HG03175 (cell line): Measurements from ENCODE around the gene LIPC.

Experiments used
- ATAC-seq: cut with Tn5 transposase; IDR thresholded peaks from one replicate; pipeline ENCODE4 v1.9.1; 2021; ENCODE audit warnings: mild to moderate bottlenecking, moderate library complexity; ENCODE audit not compliant: unreplicated experiment

The LIPC gene

DNA sequence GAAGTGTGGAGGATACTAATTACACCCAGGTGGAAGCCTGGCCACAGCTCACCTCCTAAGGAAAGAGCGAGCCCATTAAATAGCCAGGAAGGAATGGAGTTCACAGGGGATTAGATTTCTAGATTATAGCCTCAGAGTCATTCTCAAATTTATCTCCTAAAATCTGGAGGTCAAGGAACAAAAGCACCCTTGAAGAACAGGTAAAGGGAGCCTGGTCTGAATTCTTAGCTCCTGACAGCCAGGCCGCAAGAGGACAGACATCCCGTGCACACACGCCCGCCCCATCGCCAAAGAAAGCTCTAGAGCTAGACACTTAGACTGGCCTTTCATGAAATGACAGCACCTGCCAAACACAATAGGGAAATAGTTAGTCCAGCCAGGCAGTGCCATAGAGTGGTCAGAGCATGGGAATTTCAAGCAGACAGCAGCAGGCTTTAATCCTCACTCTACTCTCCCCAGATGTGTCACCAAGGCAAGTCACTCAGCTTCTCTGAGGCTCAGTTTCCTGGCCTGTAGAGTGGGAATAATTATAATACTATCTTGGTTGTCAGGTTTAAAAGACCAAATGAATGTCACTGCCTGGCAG is 59.2 kb downstream of the LIPC start:
- ATAC-seq, result no peak

DNA sequence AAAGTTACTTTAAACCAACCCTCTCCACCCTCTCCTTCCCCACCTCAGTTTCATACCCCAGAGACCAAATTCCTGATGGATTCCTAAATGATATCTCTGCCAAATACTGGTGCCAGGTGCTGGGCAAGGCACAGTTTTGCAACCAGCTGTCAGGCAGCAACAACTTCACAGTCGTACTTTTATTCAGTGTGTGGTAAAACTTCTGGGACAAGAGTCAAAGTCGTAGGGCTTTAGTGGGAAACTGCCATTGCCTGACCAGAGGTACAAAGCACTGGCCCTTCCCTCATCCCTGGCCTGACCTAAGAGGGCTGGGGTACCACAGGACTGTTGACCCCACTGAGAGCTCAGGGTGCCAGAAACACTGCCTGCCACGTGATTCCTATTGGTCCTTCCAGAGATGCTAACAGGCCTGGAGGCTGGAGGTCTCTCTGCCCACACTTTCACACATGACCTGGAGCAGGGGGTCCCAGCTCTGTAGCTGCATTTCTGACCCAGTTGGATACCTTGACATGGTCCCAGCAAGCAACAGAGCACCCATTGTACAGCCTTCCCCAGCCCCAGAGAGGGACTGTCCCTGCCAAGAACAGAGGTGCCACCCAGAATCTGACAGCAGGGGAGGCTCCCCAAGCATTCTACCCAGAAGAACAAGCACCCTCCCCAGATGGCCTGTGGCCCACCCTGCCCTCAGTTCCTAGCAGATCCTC is 59.9 kb downstream of the LIPC start:
- no peak for ATAC-seq

DNA sequence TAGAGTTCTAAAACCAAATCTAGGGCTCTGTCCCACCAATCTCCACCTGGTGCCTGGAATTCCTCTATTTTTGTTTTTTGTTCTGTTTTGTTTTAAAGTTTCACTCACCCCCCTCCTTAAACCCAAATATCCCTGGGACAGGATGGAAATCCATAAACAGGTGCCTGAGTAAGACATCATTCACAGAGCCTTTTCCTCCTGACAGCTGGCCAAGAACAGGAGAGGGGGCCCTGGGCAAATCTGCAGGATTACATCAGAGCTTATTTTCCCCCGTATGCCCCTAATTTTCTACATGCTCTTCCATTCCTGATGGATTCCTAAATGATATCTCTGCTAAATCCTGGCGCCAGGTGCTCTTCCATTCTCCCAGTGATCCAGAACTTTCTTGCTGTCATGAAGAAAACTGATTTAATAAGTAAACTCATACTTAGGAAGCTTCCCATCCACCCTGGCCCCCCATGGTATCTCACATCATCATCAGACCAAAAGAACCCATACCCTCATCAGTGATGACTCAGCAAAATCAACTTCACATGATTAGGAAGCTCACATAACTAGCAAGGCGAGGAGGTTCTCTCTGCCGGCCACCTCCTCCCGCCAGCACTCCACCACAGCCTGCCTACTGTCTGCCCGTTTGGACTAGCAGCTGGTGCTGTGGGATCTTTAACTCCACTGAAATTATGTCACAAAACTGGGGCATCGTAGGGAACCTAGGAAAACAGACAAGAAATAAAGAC is 61.0 kb downstream of the LIPC start:
- ATAC-seq, result no peak

DNA sequence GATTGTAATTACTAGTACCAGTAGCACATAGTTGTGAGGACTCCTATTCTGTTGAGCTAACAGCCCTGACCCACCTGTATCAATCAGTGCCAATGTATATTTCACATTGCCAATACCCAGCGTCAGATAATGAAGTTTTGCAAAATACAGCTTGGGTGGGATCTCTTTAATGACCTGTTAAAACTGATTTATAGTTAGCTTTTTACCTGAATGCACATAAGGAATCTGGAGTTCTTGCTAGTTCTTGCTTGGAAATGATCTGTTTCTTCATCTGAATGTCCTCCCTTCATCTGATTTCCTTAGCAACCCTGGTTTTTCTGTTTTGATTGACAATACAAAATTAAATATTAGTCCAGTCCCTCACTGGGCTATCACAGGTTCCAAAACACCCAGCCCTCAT is 62.8 kb downstream of the LIPC start:
- ATAC-seq, result no peak

DNA sequence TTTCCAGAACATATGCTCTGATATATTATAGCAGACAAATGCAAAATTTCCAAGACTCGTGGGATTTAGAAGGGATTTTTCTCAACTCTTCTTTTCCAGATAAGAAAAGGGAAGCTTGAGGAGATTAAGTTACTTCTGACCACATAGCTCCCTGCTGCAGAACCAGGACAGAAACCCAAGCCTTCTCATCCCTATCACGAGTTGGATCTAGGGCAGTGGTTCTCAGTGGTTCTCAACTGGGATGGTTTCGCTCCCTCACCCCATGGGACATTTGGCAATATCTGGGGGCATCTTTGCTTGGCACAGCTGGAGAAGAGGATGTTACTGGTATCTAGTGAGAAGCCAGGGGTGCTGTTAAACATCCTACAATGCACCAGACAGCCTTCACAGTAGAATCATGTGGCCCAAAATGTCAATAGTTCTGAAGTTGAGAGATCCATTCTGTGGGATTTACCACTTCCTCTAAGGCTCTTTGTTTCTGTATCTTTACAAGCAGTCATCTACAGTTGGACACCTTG is 64.2 kb downstream of the LIPC start:
- ATAC-seq, result no peak

DNA sequence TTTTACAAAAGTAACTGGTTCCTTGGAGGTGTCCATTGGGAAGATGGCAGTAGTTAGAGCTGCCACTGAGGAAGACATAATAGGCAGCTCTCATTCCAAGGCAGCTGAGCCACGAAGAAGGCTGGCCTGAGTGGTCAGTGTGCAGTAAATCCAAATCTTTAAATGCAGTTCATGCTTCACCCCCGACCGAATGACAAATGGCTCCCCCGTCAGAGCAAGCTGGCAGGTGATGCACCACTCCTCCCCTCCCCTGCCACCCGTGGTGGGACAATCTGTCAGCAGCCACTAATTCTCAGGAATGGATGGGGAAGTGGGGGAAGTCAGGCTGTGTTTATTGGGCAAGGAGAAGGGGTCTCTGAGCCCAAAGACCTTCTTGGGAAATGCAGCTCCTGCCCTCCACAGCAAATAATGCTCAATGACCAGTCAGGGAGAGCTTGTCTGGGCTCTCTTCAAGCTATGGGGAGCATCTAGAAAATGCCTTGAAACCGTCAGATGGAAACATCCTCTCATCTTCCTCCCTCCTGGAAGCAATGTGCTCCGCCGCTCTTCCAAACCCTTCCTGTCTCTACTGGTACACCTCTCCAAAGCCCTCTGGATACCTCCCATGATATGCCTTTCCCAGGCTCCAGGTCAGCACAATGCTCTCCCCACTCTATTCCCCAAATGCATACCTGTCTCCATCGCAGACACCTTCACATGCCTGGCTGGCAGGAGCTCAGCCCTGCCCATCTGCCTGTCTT is 65.4 kb downstream of the LIPC start:
- no peak for ATAC-seq

DNA sequence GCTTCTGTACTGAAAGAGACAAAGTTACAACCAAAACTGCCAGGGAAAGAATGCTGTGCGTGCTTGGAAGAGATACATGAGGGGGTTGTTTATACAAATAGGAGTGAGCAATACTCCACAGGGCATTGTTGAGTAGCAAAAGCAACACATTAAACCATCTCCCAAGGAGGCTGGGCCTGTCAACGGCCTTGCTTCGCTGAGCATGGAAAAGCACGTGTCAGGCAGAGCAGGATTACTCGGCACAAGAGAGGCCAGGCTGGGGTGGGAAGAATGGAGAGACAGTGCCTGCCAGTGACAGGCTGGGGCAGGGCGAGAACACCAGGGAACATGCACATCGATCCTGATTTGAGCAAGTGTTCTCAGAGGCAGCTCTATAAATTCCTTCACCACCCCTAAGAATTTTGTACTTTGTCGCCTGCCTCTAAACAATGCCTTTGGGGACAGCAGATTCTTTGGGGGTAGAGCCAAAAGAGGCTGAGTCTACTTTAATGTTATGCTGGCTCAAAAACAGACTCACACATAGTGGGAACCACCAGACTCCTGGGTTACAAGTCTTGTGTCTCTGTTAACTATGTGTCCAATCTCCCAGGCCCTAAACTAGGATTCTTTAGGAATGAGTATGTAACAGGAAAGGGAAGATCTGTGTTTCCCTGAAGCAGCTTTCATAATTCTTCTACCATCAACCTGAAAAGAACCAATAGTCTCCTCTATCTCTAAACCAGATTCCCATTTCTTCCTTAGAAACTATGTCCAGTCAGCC is 67.2 kb downstream of the LIPC start:
- ATAC-seq, result no peak

DNA sequence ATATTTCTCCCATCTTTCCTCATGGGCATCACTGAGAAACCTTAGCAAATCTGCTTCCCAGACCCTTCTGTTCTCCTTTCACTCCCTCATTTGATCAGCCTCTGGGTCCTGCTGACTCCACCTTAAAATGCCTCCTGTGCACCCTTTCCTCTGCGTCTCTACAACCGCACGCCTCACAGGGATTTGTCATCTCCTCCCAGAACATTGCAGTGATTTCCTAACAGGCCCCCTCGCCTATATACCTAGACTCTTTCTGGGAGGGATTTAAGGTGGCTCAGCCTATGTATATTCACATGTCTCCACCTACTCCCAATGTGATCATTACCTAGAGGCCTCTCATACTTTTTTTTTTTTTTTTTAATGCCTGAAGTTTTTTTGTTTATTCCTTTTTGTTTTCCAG is 69.2 kb downstream of the LIPC start:
- ATAC-seq, result no peak

DNA sequence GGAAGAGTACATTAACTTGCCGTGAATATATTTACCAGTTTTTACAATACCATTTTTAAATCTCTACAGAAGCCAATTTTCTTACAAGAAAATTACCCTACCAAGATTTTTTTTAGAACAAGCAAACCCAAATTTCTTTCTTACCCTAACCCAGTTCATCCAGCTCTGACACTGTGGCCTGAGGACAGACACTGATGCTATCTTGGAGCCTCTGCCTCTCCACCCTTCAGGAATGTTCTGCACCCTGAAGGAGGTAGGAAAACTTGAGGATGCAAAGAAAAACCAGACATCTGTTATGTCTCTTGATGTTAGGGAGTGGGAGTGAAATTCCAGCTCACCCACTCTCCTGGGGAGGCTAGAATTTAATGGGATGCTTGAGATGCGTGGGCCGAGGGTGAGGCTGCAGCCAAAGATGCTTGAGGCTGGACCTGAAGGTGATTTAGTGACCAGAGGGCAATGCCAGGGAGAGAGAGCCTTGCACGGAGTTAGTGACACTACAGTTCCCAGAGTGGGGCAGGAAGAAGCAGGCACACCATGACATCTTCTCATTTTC is 69.9 kb downstream of the LIPC start:
- ATAC-seq, result no peak

DNA sequence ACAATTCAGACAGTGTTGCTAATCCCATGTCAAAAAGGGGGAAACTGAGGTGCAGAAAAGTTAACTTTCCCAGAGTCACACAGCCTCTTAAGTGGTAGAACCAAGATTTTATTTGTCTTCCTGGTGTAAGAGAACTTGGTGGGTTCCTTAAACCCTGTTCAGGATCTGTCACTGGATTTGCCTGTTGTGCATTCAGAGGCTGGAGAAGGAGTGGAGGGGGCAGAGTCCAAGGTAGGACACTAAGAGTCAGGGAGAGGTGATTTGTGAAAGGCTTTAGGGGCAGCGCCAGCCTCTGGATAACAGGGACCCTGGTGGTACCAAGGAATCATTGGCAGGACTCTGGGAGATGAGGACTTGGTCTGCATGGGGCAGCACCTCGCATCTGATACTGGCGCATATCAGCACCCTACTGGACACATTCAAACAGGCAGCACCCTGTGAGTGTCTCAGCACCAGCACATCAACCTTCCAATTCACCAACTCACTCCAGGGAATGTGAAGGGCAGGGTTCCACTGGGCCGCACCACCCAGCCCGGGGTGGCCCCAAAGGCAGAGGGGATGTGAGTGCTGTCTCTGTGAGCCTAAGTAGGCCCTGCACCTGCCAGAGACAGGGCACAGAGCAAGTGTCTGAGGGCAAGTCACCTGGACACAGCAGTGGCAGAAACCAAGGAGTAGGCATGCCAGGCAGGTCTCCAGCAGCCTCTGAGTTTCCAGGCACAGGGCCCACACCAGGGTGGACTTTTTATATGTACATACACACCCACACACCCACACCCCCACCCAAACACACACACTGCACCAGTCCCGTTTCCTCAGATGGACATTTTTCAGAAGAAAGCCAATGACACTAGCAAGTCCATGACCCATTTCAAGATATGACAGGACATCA is 71.6 kb downstream of the LIPC start:
- ATAC-seq, result no peak

DNA sequence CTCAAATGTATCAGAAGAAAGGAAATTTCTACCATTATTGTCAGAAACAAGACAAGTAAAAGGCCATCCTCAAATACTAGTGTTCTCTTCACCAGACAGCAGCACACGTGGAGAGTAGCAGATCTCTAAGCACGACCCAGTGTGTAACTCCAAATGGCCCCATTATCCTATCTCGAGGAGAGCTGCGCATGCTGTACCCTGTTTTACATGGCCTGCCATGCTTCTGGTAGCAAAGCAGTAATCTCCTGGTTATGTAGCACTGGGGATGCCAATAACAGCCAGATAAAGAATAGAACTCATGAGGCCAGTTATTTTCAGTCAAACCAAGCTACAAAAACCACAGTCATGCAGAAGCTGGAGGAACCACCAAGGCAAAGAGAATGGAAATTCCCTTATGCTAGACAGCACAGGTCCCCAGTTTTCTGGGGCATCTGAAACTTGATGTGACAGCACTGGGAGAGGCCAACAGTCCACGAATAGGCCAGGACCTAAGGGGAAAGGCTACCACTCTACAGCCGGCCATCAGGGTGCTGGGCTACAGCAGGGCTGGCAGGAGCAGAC is 73.0 kb downstream of the LIPC start:
- no peak for ATAC-seq

DNA sequence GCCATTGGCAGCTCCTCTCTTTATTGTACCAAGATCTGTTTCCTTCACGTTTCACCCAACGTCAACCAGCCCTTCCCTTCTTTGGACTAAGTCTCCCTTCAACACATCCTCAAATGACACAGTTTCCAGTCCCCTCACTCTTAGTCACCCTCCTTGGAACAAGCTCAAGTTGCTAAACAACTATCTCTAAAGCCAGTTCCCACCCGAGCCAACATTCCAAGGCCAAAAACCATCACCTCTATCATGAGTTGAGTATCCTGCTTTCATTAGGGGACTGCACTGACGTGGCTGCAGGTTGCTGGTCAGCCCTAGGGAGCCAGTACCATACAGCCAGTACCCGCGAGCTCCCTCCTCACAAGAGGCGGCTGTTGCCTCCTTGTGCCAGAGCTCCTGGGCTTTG is 73.8 kb downstream of the LIPC start:
- ATAC-seq, result no peak

DNA sequence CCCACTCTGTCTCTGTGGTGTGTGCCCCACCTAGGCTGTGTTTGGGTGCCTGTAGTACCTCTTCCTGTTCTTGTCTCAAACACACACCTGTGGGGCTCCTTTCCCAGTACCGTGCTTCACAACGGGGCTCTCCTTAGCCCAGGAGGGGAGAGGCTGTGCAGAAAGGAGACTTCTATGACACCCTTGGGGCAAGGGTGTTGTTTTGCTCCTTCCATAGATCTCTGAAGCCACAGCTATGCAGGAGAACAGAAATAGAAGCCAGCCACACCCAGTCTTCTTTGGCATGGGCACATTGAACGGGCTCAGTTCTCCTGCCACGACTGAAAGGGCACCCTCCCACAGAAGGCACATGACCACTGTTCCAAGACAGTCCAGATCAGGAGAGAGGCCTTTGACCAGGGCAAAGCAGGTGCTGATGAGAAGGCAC is 74.3 kb downstream of the LIPC start:
- no peak for ATAC-seq

DNA sequence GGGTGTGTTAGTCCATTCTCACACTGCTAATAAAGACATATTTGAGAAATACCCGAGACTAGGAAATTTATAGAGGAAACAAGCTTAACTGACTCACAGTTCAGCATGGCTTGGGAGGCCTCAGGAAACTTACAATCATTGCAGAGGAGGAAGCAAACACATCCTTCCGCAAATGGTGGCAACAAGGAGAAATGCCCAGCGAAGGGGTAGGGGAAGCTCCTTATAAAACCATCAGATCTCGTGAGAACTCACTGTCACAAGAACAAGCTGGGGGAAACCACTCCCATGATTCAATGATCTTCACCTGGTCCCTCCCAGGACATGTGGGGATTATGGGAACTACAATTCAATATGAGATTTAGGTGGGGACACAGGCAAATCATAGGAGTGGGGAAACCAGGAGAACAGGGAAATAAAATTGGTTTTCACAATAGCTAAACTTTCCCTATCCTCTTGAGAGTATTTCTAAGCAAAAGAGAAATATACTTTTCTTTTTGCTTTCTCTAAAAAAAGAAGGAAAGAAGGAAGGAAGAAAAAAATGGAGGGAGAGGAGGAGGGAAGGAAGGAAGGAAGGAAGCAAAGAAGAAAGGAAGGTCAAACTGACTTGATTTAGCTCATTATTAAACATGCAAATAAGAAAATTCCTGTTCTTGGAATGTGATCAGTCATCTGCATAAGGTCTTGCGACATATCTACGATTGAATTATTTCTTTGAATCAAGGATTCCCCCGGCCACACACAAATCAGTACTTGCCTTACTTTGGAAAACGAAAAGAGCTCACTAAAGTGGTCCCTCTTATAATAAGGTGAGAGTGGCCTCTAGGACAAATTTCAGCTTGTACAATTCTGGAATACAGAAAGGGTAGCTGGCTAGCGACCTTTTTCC is 75.2 kb downstream of the LIPC start:
- no peak for ATAC-seq

DNA sequence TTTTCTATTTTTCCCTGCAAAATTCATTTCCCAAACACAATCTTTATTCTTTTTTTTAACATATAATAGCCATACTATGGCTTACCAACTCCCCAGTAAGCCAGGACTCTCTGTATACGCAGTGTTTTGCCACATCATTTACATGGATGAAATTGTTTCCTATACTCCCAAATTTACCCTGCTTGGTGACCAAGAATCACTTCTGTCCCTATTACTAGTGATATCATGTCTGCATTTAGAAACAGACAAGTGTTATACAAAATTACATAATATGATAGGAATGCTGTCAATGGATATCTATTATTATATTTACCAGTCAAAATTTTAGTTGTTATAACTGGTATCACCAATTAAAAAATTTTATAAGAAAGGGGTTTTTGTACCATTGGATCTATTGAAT is 77.8 kb downstream of the LIPC start:
- ATAC-seq, result no peak

DNA sequence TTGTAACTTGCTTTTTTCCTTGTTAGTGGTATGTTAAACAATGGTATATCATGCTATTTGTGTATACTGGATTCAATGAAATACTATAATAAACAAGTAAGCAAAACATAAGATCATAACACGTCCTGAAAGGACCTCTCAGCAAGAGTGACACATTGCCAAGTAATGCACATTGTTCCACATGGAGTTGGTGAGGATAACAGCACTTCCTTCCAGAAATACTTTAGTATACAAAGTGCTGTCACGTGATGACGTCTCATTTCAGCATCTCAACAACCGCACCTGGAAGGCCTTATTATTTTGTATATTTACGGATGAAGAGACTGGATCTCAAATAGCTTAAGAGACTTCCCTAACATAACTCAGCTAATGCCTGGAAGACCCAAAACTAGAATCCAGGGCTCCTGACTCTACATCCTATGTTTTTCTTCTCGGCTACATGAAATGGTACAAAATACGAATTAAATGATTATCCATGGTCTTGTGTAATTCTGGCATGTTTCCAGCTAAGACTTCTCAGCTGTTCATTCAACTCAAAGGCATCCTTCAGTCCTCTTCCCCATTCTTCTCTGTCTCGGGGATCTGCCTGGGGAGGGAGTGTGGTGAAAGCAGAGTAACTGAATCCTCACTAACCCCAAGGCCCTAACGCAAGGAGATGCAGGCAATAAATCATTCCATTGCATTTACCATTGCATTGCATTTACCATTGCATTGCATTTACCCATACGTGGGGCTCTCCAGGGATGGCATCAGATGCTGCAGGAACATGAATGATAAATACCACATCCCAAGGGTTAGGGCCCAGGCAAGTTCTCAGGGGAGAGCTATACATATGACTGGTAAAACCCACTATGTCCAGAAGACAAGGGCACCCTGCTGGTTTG is 79.2 kb downstream of the LIPC start:
- ATAC-seq, result no peak

DNA sequence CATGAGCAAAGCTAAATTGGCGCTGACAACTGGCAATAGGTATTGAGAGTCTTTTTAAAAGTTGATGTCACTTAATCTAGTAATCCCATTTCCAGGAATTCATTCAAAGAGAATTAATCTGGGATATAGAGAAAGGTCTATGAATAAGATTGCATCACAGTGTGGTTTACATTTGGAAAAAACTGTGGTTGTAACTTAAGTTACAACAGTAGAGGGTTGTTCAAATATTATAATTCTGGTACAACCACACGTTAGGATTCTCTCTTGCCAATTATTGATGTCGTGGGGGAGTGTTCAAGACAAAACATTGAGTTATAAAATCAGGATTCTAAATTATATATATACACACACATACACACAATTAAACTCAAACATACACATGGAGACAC is 79.8 kb downstream of the LIPC start:
- ATAC-seq, result no peak
